T-cell (primary cell): ENCODE data around the gene MSI1. TPM values are rescaled to one million over a fixed set of nuclear protein-coding genes. Genes with fewer than 3 reads are reported as not detected.
A peak's percentile ranks its signal among the peaks of the same experiment; 100 is the strongest.

Experiments
- ATAC-seq, 4 experiments: fragments of 200-7000 bp in 3 of 4; fragments of 150-1000 bp in 1 of 4; cut with Tn5 transposase; replicated peaks in 1 of 4; 1 replicate in 3 of 4; 2 replicates in 1 of 4; pipeline ENCODE4 v1.10.0; 2021; ENCODE audit warnings: moderate library complexity in 3 of 4, mild to moderate bottlenecking in 2 of 4, moderate number of reproducible peaks in 1 of 4
- CTCF ChIA-PET, 2 donors: fragments of 300-600 bp; sonication (Branson Sonifier 250); formaldehyde crosslinking; loops; one replicate each; lab custom pipeline; 2022; ENCODE audit warnings: antibody characterized with exemption in 2 of 2; lab: Charles Lee
- POLR2A ChIA-PET, 2 donors: fragments of 300-600 bp; sonication (Branson Sonifier 250); formaldehyde crosslinking; loops; one replicate each; lab custom pipeline; 2022; ENCODE audit warnings: antibody characterized with exemption in 2 of 2; lab: Charles Lee
- DNase-seq, 35 experiments: peaks; one replicate each; pipeline versions ENCODE4 v3.0.0 to v3.0.0-alpha.2; 2013 to 2023
- H3K27ac ChIP-seq: one replicate; pipeline ENCODE4 v1.5.1; 2013; ENCODE audit warnings: low read length
- H3K27me3 ChIP-seq, 2 experiments: replicated peaks in 1 of 2; 1 replicate in 1 of 2; 2 replicates in 1 of 2; pipeline versions ENCODE4 v1.6.1 to v1.7.0; 2013; ENCODE audit warnings: low read length in 1 of 2, mixed read lengths in 1 of 2; ENCODE audit not compliant: control insufficient read depth in 2 of 2, insufficient read depth in 2 of 2; ENCODE audit errors: extremely low read depth in 1 of 2
- H3K36me3 ChIP-seq, 2 donors: 1 replicate in 1 of 2; 2 replicates in 1 of 2; pipeline versions ENCODE4 v1.6.1 to v1.7.0; 2013; ENCODE audit warnings: low read length in 1 of 2; ENCODE audit not compliant: control insufficient read depth in 2 of 2, insufficient read depth in 1 of 2; ENCODE audit errors: extremely low read depth in 1 of 2
- H3K4me1 ChIP-seq, 2 experiments: 1 replicate in 1 of 2; 2 replicates in 1 of 2; pipeline versions ENCODE4 v1.6.1 to v1.7.0; 2013; ENCODE audit warnings: low read length in 2 of 2, mixed read lengths in 1 of 2; ENCODE audit not compliant: insufficient read depth in 2 of 2, control insufficient read depth in 1 of 2; ENCODE audit errors: extremely low read depth in 1 of 2
- H3K4me3 ChIP-seq, 2 donors: 1 replicate in 1 of 2; 2 replicates in 1 of 2; pipeline versions ENCODE4 v1.5.1 to v1.7.0; 2013; ENCODE audit warnings: mild to moderate bottlenecking in 2 of 2, low read length in 1 of 2, moderate library complexity in 1 of 2; ENCODE audit not compliant: control insufficient read depth in 1 of 2; ENCODE audit errors: extremely low read depth in 1 of 2
- H3K9me3 ChIP-seq: 2 replicates; pipeline ENCODE4 v1.7.0; 2013
- H3K27ac Mint-ChIP-seq, 2 donors: one replicate each; pipeline ENCODE4 v1.8.0; 2020 to 2021; ENCODE audit warnings: mild to moderate bottlenecking in 2 of 2, mixed read lengths in 2 of 2
- H3K27me3 Mint-ChIP-seq, 2 donors: one replicate each; pipeline ENCODE4 v1.8.0; 2021 to 2022; ENCODE audit warnings: mixed read lengths in 2 of 2
- H3K36me3 Mint-ChIP-seq: one replicate; pipeline ENCODE4 v1.8.0; 2021; ENCODE audit warnings: mixed read lengths
- H3K4me1 Mint-ChIP-seq, 3 donors: one replicate each; pipeline ENCODE4 v1.8.0; 2020 to 2022; ENCODE audit warnings: mixed read lengths in 3 of 3, mild to moderate bottlenecking in 1 of 3
- H3K4me3 Mint-ChIP-seq, 3 donors: one replicate each; pipeline ENCODE4 v1.8.0; 2020 to 2022; ENCODE audit warnings: mild to moderate bottlenecking in 3 of 3, mixed read lengths in 3 of 3, moderate library complexity in 3 of 3
- H3K9me3 Mint-ChIP-seq, 3 donors: one replicate each; pipeline ENCODE4 v1.8.0; 2020 to 2022; ENCODE audit warnings: mixed read lengths in 3 of 3
- WGBS: methylation state at CpG from one replicate; pipeline ENCODE4 v1.1.5; 2013; ENCODE audit warnings: missing lambda C conversion rate; ENCODE audit not compliant: insufficient coverage; 5-methylcytosine and 5-hydroxymethylcytosine counted together
- total RNA-seq, 35 experiments: library from RNA in 6 of 35; stranded (reverse) in 6 of 35; fragments of 120-200 nt in 1 of 35; gene quantifications; one replicate each; pipeline versions ENCODE4 v1.2.1 to v1.2.4 and lab custom pipeline; 2013 to 2026

Gene MSI1
- total RNA-seq, 5 donors from 2014 or later (not counting 1 experiment from before 2014, with no cell fraction given) = 0.15 TPM; not detected in 4

DNA sequence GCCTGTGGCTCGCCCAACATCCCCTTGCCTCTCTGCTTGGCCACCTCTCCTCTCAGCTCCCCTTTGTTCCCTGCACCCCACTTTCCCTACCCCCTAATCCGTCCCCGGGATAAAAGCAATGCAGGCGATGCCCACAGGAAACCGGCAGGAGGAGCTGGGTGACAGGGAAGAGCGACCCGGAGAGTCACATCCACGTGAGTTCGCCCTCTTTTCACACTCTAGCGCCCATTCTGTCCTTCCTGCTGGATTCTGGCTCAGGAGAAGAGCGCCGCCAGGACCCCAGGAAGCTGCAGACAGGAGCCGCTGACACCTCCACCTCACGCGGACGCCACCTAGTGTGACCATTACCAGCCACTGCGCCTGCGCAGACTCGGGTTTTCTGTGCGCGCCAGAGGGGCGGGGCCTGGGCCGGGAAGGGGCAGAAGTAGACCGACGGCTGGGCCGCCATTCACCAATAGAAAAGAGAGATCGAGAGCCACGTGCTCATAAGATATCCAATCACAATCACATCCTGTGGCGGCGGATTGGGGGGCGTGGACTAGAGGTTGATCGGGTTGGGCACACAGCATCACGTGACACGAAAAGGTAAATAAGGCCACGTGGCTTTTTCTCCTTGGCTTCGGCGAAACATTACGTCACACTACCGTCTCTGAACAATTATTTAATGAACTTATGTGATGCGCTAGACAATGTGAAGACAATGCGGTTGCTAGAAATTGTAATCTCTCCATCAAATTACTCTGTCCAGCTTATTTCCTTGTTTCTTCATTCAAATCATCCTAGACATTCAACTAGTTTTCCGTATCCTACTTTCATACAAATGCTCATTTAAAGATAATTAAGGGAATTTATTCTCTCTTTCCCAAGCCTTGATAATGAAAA is 51.5 kb downstream of the MSI1 start:
- DNase-seq = peak; percentile 98 to 100 (median 100)
- H3K27ac ChIP-seq = peak overlapping the region; percentile 83
- H3K9me3 ChIP-seq = no peaks in the 10 kb centered on the region
- peak; percentile 99 to 100 (median 99) for ATAC-seq
- POLR2A ChIA-PET = interaction anchor here (0.6 to 1.6 kb wide), 5 partner anchors 25 to 1782 kb away, joined by 3 to 23 read pairs (median 7); partner anchors contain the start of genes COQ5 (in 1 of the 2), RNU4-1 (in 1 of the 2), RNU4-2 (in 1 of the 2) and RPLP0 (in 1 of the 2)
- Mint-ChIP-seq H3K4me3 (peak overlapping the region; percentile 90 to 92 (median 90)), H3K36me3 (no peaks in the 10 kb centered on the region), H3K4me1 (peaks cover 10 to 14% (median 13%) of the 10 kb centered on the region in 3 donors), H3K27ac (peak overlapping the region; percentile 95 to 96), H3K9me3 (no peaks in the 10 kb centered on the region), H3K27me3 (no peaks in the 10 kb centered on the region)
- peaks cover 7 to 14% of the 10 kb centered on the region in 2 experiments for H3K4me1 ChIP-seq
- CTCF ChIA-PET = interaction anchor here (0.6 to 2.2 kb wide), 7 partner anchors 9 to 1087 kb away, joined by 3 to 24 read pairs (median 4); partner anchors contain the start of genes SIRT4 (in 2 of the 2), RNU4-1 (in 1 of the 2) and RPLP0 (in 1 of the 2)
- no peaks in the 10 kb centered on the region for H3K36me3 ChIP-seq
- H3K27me3 ChIP-seq = no peaks in the 10 kb centered on the region
- H3K4me3 ChIP-seq = peak overlapping the region; percentile 66 to 82
- WGBS = under 1% methylated on average over 26 of the region's 42 CpGs

- Histone ChIP-seq H3K9me3 (no peaks in the 10 kb centered on the region), H3K27me3 (no peaks in the 10 kb centered on the region), H3K4me1 (peaks cover 7 to 14% of the 10 kb centered on the region in 2 experiments), H3K4me3 (peak overlapping the region; percentile 66 to 82), H3K27ac (peak overlapping the region; percentile 83), H3K36me3 (no peaks in the 10 kb centered on the region)
- ATAC-seq (peak in 2 of 4 experiments; percentile 3), DNase-seq (no peak)
- WGBS = 78% methylated on average over 6 of the region's 9 CpGs
- Mint-ChIP-seq H3K27me3 (no peaks in the 10 kb centered on the region), H3K36me3 (no peaks in the 10 kb centered on the region), H3K4me3 (peak overlapping the region; percentile 90 to 92 (median 90)), H3K27ac (peak overlapping the region; percentile 95 to 96), H3K4me1 (peaks cover 10 to 14% (median 13%) of the 10 kb centered on the region in 3 donors), H3K9me3 (no peaks in the 10 kb centered on the region)
- POLR2A ChIA-PET = interaction anchor here in 1 of 2 donors (1.6 kb wide), 1 partner anchor 25 kb away, joined by 23 read pairs; the partner anchor contains the start of genes RNU4-1 and RNU4-2
- CTCF ChIA-PET = interaction anchor here (0.6 to 2.2 kb wide), 6 partner anchors 9 to 116 kb away, joined by 3 to 24 read pairs (median 4); partner anchors contain the start of genes SIRT4 (in 2 of the 2), RNU4-1 (in 1 of the 2) and RPLP0 (in 1 of the 2)
Measured at GRCh38 chr12:120316798-120317223, 52.2 kb downstream of the MSI1 start.

- ATAC-seq (no peak), DNase-seq (no peak)
- Mint-ChIP-seq H3K27me3 (no peaks in the 10 kb centered on the region), H3K4me3 (no peak overlapping the region), H3K27ac (no peak overlapping the region), H3K9me3 (no peaks in the 10 kb centered on the region), H3K4me1 (peaks cover 10 to 14% (median 13%) of the 10 kb centered on the region in 3 donors), H3K36me3 (no peaks in the 10 kb centered on the region)
- no peaks in the 10 kb centered on the region for H3K27me3 ChIP-seq
- ChIA-PET CTCF (interaction anchor here in 1 of 2 donors (0.5 to 1.8 kb wide), 2 partner anchors 12 to 201 kb away, joined by 4 to 6 read pairs; partner anchors contain the start of gene SIRT4), POLR2A (no interaction called here)
- no peaks in the 10 kb centered on the region for H3K9me3 ChIP-seq
- H3K4me1 ChIP-seq = peaks cover 7 to 14% of the 10 kb centered on the region in 2 experiments
- H3K4me3 ChIP-seq = no peak overlapping the region
- H3K27ac ChIP-seq = no peak overlapping the region
- WGBS = 80% methylated on average over 1 of the region's 5 CpGs
- no peaks in the 10 kb centered on the region for H3K36me3 ChIP-seq
Measured at GRCh38 chr12:120314220-120314619, 54.7 kb downstream of the MSI1 start.

GRCh38 chr12:120301962-120302815 is 66.8 kb downstream of the MSI1 start, which contains the start of gene SIRT4:
Gene SIRT4 (plus strand): TSS chr12:120302321. CDS start chr12:120303562, 1,241 bp downstream.
- peak within 1 kb of the TSS; percentile 36 to 94 for H3K27ac Mint-ChIP-seq
- ChIA-PET POLR2A (interaction anchor here (0.5 to 2.2 kb wide), 11 partner anchors 9 to 279 kb away, joined by 3 to 65 read pairs (median 5); partner anchors contain the start of genes RNU4-1 (in 2 of the 2) and RNU4-2 (in 2 of the 2)), CTCF (interaction anchor here (0.7 to 2.3 kb wide), 23 partner anchors 9 to 1201 kb away, joined by 3 to 65 read pairs (median 4); partner anchors contain the start of genes RNU4-1 (in 2 of the 2), POP5 (in 1 of the 2), PXN (in 1 of the 2) and RNU4-2 (in 1 of the 2))
- ATAC-seq = peak; percentile 99 to 100 (median 100)
- H3K27me3 ChIP-seq = no peaks in the 10 kb centered on the region
- no peaks in the 10 kb centered on the region for H3K27me3 Mint-ChIP-seq
- H3K36me3 Mint-ChIP-seq = peaks cover 3% of the 10 kb centered on the region
- peaks cover 0 to 10% of the 10 kb centered on the region in 2 experiments for H3K4me1 ChIP-seq
- peak within 1 kb of the TSS; percentile 87 to 97 (median 89) for H3K4me3 Mint-ChIP-seq
- no peak within 1 kb of the TSS for H3K27ac ChIP-seq
- DNase-seq = peak; percentile 73 to 96 (median 86)
- H3K4me1 Mint-ChIP-seq = peaks cover 12 to 13% (median 12%) of the 10 kb centered on the region in 3 donors
- peak within 1 kb of the TSS; percentile 74 to 97 for H3K4me3 ChIP-seq
- no peaks in the 10 kb centered on the region for H3K9me3 ChIP-seq
- no peaks in the 10 kb centered on the region for H3K9me3 Mint-ChIP-seq
- H3K36me3 ChIP-seq = no peaks in the 10 kb centered on the region
- 0% methylated on average over 11 of the region's 31 CpGs for WGBS

- H3K9me3 ChIP-seq = no peaks in the 10 kb centered on the region
- no peaks in the 10 kb centered on the region for H3K36me3 ChIP-seq
- Mint-ChIP-seq H3K27ac (no peak within 1 kb of the TSS), H3K4me3 (no peak within 1 kb of the TSS), H3K27me3 (no peaks in the 10 kb centered on the region), H3K9me3 (no peaks in the 10 kb centered on the region), H3K36me3 (no peaks in the 10 kb centered on the region), H3K4me1 (peaks cover 0 to 11% (median 9%) of the 10 kb centered on the region in 3 donors)
- ChIA-PET POLR2A (interaction anchor here (0.6 to 3.7 kb wide), 21 partner anchors 9 to 948 kb away, joined by 3 to 110 read pairs (median 6); partner anchors contain the start of genes RPLP0 (in 2 of the 2) and SIRT4 (in 2 of the 2)), CTCF (interaction anchor here (0.5 to 3.1 kb wide), 13 partner anchors 9 to 1952 kb away, joined by 3 to 65 read pairs (median 5); partner anchors contain the start of genes SIRT4 (in 2 of the 2), PXN (in 1 of the 2) and RPLP0 (in 1 of the 2))
- H3K27me3 ChIP-seq = peaks cover 0 to 3% of the 10 kb centered on the region in 2 experiments
- ATAC-seq (peak; percentile 38 to 53 (median 52)), DNase-seq (peak; percentile 49 to 88 (median 71))
- H3K27ac ChIP-seq = peak within 1 kb of the TSS; percentile 100
- WGBS = 0% methylated on average over 14 of the region's 29 CpGs
- H3K4me3 ChIP-seq = peak within 1 kb of the TSS; percentile 72 to 95
- H3K4me1 ChIP-seq = peaks cover 2 to 24% of the 10 kb centered on the region in 2 experiments
Measured at GRCh38 chr12:120292661-120293531, 76.1 kb downstream of the MSI1 start, which contains the start of gene RNU4-1. Gene RNU4-1 (minus strand): TSS chr12:120293237.
